HG03521 (cell line): Measurements from ENCODE around the gene CRAMP1.

Experiments
- ATAC-seq: cut with Tn5 transposase; IDR thresholded peaks from one replicate; pipeline ENCODE4 v1.9.1; 2021; ENCODE audit warnings: mild to moderate bottlenecking, moderate library complexity; ENCODE audit not compliant: unreplicated experiment

CRAMP1 gene

GRCh38 chr16:1654505-1655268, 42.5 kb downstream of the CRAMP1 start:
- no peak for ATAC-seq

- ATAC-seq = no peak
Measured at GRCh38 chr16:1655269-1655807, 43.2 kb downstream of the CRAMP1 start.

- ATAC-seq = no peak
Measured at GRCh38 chr16:1655909-1656807, 44.0 kb downstream of the CRAMP1 start.

GRCh38 chr16:1656808-1657617, 44.9 kb downstream of the CRAMP1 start:
- ATAC-seq = no peak

- no peak for ATAC-seq
Measured at GRCh38 chr16:1657841-1658240, 45.7 kb downstream of the CRAMP1 start.

- no peak for ATAC-seq
Measured at GRCh38 chr16:1659031-1659430, 46.9 kb downstream of the CRAMP1 start.

- ATAC-seq = no peak
Measured at GRCh38 chr16:1661826-1662225, 49.7 kb downstream of the CRAMP1 start.

- ATAC-seq = no peak
Measured at GRCh38 chr16:1662543-1662942, 50.4 kb downstream of the CRAMP1 start.

- ATAC-seq = no peak
Measured at GRCh38 chr16:1665829-1666228, 53.7 kb downstream of the CRAMP1 start.

GRCh38 chr16:1666316-1666715, 54.2 kb downstream of the CRAMP1 start:
- no peak for ATAC-seq

- ATAC-seq = no peak
Measured at GRCh38 chr16:1667271-1667670, 55.1 kb downstream of the CRAMP1 start.

GRCh38 chr16:1667916-1668315, 55.8 kb downstream of the CRAMP1 start:
- ATAC-seq = no peak

- ATAC-seq = no peak
Measured at GRCh38 chr16:1668612-1669319, 56.6 kb downstream of the CRAMP1 start.

- ATAC-seq = no peak
Measured at GRCh38 chr16:1669698-1670097, 57.5 kb downstream of the CRAMP1 start.

GRCh38 chr16:1670371-1670770, 58.2 kb downstream of the CRAMP1 start:
- no peak for ATAC-seq

GRCh38 chr16:1670866-1671265, 58.7 kb downstream of the CRAMP1 start:
- no peak for ATAC-seq

- no peak for ATAC-seq
Measured at GRCh38 chr16:1673424-1674151, 61.4 kb downstream of the CRAMP1 start.

- ATAC-seq = no peak
Measured at GRCh38 chr16:1674306-1674705, 62.1 kb downstream of the CRAMP1 start.

- ATAC-seq = no peak
Measured at GRCh38 chr16:1674751-1675664, 62.8 kb downstream of the CRAMP1 start.
